Glutamatergic neuron (in vitro differentiated cells): ENCODE results near the gene SLC38A9. TPM values are rescaled to one million over a fixed set of nuclear protein-coding genes. Genes with fewer than 3 reads are reported as not detected.

Experiments used
- DNase-seq: peaks from one replicate; pipeline ENCODE4 v3.0.0; 2022
- H3K27ac Mint-ChIP-seq: one replicate; pipeline ENCODE4 v1.8.0; 2020; ENCODE audit warnings: mild to moderate bottlenecking, mixed read lengths, inconsistent platforms; ENCODE audit not compliant: unreplicated experiment
- H3K27me3 Mint-ChIP-seq: one replicate; pipeline ENCODE4 v1.8.0; 2020; ENCODE audit warnings: mild to moderate bottlenecking, moderate library complexity, mixed read lengths, inconsistent platforms; ENCODE audit not compliant: unreplicated experiment
- H3K36me3 Mint-ChIP-seq: one replicate; pipeline ENCODE4 v1.8.0; 2020; ENCODE audit warnings: mild to moderate bottlenecking, mixed read lengths, inconsistent platforms; ENCODE audit not compliant: unreplicated experiment
- H3K4me1 Mint-ChIP-seq: one replicate; pipeline ENCODE4 v1.8.0; 2020; ENCODE audit warnings: mild to moderate bottlenecking, low read depth, mixed read lengths, inconsistent platforms; ENCODE audit not compliant: unreplicated experiment
- H3K4me3 Mint-ChIP-seq: one replicate; pipeline ENCODE4 v1.8.0; 2020; ENCODE audit warnings: mild to moderate bottlenecking, mixed read lengths, inconsistent platforms; ENCODE audit not compliant: unreplicated experiment
- H3K9me3 Mint-ChIP-seq: one replicate; pipeline ENCODE4 v1.8.0; 2020; ENCODE audit warnings: mild to moderate bottlenecking, moderate library complexity, mixed read lengths, inconsistent platforms; ENCODE audit not compliant: unreplicated experiment
- CTCF ChIP-seq: fragments of 200-600 bp; sonication (generic); IDR thresholded peaks from one replicate; pipeline ENCODE4 v1.5.0; 2021; ENCODE audit not compliant: partially characterized antibody, unreplicated experiment
- total RNA-seq: library from RNA; stranded (reverse); fragmentation: NEBNext Ultra II Directional; extraction: Animal tissue kit (Norgen Biotek cat#: 25700); gene quantifications from one replicate; pipeline ENCODE4 v1.2.1, GENCODE V29; 2021; ENCODE audit not compliant: unreplicated experiment

Gene SLC38A9
- total RNA-seq, 1 donor from 2014 or later = 40.1 TPM

GRCh38 chr5:55636683-55637082 lies 75.4 kb downstream of the SLC38A9 start:
- H3K9me3 Mint-ChIP-seq = no peaks in the 10 kb centered on the region
- H3K27me3 Mint-ChIP-seq = peaks cover 3% of the 10 kb centered on the region
- no peak for DNase-seq
- H3K27ac Mint-ChIP-seq = no peak overlapping the region
- H3K4me1 Mint-ChIP-seq = no peaks in the 10 kb centered on the region
- no peak overlapping the region for H3K4me3 Mint-ChIP-seq
- TF ChIP-seq CTCF = no peak
- no peaks in the 10 kb centered on the region for H3K36me3 Mint-ChIP-seq

DNA sequence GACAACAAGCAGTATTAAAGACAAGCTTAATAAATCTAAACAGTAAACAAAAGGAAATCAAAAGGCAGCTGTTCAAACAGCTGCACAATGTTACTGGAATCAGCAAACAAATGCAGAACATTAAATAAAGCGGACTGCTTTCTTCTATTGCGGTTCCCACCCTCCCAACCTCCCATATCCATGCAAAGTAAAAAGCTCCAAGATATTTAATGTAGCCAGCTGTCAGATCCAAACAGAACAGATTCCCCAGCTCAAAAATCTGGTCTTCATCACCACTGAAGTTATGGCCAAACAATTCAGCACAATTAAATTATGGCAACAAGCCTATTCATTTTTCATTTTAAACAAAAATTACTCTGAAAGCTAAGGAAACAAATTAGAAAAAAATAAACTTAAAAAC lies 75.9 kb downstream of the SLC38A9 start:
- Mint-ChIP-seq H3K4me1 (no peaks in the 10 kb centered on the region), H3K4me3 (no peak overlapping the region), H3K9me3 (no peaks in the 10 kb centered on the region), H3K27me3 (peaks cover 3% of the 10 kb centered on the region), H3K36me3 (no peaks in the 10 kb centered on the region), H3K27ac (no peak overlapping the region)
- DNase-seq = no peak
- no peak for TF ChIP-seq CTCF

DNA sequence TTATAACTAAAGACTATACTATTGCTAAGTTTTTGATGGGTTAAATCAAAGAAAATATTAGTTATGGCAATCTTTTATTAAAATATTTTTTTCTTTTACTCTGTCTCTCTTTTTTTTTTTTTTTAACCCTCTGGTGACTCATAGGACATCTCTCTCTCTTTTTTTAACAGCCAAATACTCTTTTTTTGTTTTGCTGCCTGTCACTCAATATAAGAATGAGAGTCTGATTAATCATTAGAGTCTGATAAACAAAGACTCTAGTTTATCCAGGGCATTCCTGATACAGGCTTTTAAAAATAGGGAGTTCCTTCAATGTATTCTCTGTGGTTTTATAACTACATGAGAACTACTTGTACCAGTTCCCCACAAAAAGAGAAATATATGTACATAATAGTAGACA lies 77.3 kb downstream of the SLC38A9 start:
- Mint-ChIP-seq H3K4me1 (no peaks in the 10 kb centered on the region), H3K27ac (no peak overlapping the region), H3K36me3 (no peaks in the 10 kb centered on the region), H3K27me3 (peaks cover 3% of the 10 kb centered on the region), H3K4me3 (no peak overlapping the region), H3K9me3 (no peaks in the 10 kb centered on the region)
- TF ChIP-seq CTCF = no peak
- no peak for DNase-seq

- TF ChIP-seq CTCF = no peak
- no peaks in the 10 kb centered on the region for H3K9me3 Mint-ChIP-seq
- no peaks in the 10 kb centered on the region for H3K4me1 Mint-ChIP-seq
- no peaks in the 10 kb centered on the region for H3K36me3 Mint-ChIP-seq
- DNase-seq = no peak
- no peak overlapping the region for H3K27ac Mint-ChIP-seq
- no peak overlapping the region for H3K4me3 Mint-ChIP-seq
- peaks cover 3% of the 10 kb centered on the region for H3K27me3 Mint-ChIP-seq
Observed at GRCh38 chr5:55634209-55634805, 77.8 kb downstream of the SLC38A9 start.

DNA sequence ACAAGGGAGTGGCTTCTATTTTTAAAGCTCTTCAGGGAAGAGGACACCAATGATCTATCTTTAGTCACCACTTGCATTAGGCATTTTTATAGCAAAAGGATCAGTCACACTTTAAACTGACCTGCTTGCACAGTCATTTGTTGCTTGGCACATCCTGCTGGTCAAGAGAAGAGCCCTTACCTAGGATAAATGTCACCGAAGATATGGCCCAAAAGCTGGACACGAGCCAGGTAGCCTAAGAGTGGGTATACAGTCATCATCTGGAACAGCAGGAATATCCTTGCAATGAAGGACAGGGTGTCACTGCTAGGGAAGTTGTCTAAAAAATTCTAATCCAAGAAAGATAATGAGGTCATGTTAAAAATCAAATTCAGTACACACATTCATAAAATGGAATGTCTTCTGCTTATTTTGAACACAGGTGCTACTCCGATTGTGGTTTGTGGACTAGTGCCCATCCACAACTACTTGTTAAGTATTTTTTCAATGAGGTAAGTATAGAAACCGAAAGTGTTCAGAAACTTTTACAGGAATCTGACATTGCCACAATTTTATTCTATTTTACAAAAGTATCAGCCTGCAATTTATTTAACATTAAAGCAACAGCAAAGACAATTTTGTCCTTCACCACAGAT lies 78.4 kb downstream of the SLC38A9 start:
- Mint-ChIP-seq H3K36me3 (no peaks in the 10 kb centered on the region), H3K27me3 (peaks cover 3% of the 10 kb centered on the region), H3K27ac (no peak overlapping the region), H3K9me3 (no peaks in the 10 kb centered on the region), H3K4me3 (no peak overlapping the region), H3K4me1 (no peaks in the 10 kb centered on the region)
- TF ChIP-seq CTCF = no peak
- no peak for DNase-seq
